Fibroblast of pulmonary artery (primary cell): ENCODE results near the gene MTUS2.

ENCODE experiments used
- DNase-seq: peaks from one replicate; pipeline ENCODE4 v3.0.0-alpha.2; 2010; ENCODE audit warnings: low read depth
- H3K4me3 ChIP-seq: replicated peaks from 2 replicates; pipeline ENCODE4 v1.5.1; 2011; ENCODE audit warnings: low read depth, mild to moderate bottlenecking, control low read depth, low read length, moderate library complexity
- TF ChIP-seq, protein P1 (sequence below): IDR thresholded peaks from 2 replicates; pipeline ENCODE4 v1.5.1; 2011; ENCODE audit warnings: mild to moderate bottlenecking, control low read depth, low read length, inconsistent platforms; ENCODE audit errors: missing control alignments

Gene MTUS2

DNA sequence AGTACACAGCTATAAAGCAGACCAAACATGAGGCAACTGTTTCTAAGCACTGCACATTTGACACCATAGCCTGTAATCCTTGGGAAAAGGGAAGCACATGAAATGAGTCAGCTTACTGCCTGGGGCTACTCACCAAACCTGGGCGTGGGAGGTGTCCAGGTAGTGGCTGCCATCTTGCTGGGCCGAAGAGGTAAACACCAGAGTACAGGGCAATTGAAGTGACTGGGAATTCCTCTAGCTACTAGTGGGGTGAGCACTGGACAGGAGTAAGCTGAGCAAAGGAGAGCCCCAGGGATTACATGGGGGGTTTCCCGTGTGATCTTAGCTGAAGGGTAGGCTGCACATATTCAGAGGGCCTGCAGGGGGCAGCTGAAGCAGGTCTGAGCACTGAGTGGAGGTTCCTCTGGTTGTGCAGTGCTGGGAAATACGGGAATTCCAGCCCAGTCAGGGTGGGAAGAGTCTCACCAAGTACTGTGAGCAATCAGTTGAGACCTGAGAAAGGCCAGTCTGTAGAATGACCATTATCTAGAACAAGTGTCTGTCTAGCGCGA lies 634.9 kb downstream of the MTUS2 start:
- DNase-seq, result no peak
- TF ChIP-seq, protein P1, sequence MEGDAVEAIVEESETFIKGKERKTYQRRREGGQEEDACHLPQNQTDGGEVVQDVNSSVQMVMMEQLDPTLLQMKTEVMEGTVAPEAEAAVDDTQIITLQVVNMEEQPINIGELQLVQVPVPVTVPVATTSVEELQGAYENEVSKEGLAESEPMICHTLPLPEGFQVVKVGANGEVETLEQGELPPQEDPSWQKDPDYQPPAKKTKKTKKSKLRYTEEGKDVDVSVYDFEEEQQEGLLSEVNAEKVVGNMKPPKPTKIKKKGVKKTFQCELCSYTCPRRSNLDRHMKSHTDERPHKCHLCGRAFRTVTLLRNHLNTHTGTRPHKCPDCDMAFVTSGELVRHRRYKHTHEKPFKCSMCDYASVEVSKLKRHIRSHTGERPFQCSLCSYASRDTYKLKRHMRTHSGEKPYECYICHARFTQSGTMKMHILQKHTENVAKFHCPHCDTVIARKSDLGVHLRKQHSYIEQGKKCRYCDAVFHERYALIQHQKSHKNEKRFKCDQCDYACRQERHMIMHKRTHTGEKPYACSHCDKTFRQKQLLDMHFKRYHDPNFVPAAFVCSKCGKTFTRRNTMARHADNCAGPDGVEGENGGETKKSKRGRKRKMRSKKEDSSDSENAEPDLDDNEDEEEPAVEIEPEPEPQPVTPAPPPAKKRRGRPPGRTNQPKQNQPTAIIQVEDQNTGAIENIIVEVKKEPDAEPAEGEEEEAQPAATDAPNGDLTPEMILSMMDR, result peak; percentile 42
- H3K4me3 ChIP-seq, result no peak overlapping the region

DNA sequence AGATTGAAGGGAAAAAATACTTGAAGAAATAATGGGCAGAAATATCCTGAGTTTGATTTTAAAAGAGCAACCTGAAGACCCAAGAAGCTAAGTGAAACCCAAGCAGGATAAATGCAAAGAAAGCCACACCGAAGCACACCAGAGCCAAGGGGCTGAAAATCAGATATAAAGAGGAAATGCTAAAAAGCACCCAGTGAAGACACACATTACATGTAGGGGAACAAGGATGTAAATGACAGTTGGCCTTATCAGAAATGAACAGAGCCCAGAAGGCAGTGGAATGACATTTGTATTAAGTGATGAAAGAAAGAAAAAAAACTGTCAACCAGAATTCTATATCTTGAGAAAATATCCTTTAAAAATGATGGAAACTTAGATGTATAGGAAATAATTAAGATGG lies 636.3 kb downstream of the MTUS2 start:
- no peak for DNase-seq
- TF ChIP-seq, protein P1, result no peak
- H3K4me3 ChIP-seq, result no peak overlapping the region

DNA sequence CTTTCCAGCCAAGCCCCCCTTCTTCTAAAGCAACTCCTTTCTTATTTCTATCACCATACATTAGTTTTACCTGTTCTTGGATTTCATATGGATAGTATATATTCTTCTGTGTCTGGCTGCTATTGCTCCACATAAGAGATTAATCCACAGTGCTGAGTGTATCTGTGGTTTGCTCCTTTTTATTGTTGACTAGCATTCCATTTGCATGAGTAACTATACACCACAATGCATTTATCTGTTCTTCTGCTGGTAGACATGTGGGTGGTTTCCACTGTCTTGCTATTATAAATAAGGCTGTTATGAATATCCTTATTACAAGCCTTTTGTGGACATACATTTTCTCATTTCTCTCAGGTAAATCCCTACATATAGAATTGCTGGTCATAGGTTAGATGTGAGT lies 637.2 kb downstream of the MTUS2 start:
- H3K4me3 ChIP-seq, result no peak overlapping the region
- TF ChIP-seq, protein P1, result no peak
- DNase-seq, result peak; percentile 93

DNA sequence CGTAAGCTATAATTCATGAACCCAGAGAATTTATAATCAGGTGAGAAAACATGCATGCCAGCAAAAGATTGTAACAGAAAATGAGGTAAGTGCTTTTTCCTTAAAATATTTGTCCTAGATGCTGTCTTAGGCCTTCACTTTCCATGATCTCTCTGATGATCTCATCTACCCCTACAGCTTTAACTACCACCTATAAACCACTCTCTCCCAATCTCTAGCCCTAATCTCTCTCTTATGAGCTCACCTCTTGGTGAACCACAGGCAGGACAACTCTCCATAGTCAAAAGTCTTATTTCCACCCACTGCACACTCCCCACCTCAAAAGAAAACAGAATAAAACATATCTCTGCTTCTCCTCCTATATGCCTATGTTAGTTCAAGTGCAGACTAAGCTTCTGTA lies 638.3 kb downstream of the MTUS2 start:
- TF ChIP-seq, protein P1, result no peak
- DNase-seq, result no peak

DNA sequence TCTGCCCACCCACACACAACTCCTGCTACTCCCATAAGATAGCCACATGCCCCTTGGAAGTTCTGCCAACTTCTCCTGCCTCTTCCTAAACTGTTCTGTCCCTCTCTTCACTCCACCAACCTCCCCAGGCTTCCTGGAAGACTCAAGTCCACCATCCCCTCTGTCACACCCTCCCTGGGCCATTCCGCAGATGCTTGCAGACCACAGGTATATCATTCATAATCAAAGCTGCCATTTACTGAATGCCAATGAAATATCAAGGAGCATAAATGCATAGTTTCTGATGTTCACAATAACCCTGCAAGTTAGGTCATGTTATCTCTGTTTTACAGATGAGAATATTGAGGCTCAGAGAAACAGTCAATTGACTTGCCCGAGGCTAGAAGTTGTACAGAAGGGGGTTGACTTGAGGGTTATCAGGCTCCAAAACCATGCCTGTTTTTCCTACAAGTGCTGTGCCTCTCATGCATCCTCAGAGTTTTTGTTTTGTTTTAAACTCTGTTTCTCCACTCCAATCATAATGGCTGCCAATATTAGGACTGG lies 639.7 kb downstream of the MTUS2 start:
- TF ChIP-seq, protein P1, result no peak
- no peak overlapping the region for H3K4me3 ChIP-seq
- no peak for DNase-seq

More for the DNA sequence above, 638.3 kb downstream of the MTUS2 start:
- H3K4me3 ChIP-seq, result no peak overlapping the region

DNA sequence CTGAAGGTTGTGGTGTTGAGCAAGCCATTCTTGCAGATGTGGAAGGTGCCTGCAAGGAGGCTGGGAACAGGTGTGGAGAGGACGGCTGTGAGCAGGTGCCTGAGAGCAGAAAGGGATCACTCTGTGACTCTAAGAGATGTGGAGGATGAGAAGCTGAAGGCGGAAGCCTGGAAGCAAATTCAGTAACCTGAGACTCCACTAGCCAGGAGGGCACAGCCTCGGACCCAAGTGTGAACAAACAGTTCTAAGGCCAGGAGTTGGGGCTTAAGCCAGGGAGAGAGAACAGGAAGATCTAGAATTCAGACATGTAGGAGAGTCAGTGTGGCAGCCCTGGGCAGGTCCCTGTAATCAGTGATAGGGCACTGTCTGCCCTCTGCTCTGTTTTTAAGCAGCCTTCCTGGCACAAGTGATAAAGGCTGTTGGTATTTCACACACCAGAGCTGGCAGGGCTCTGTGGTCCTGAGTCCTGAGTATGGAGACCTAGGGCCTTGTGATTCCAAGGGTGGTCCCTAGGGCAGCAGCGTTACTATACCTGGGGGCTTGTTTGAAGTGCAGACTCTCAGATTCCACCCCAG lies 644.1 kb downstream of the MTUS2 start:
- TF ChIP-seq, protein P1, result no peak
- H3K4me3 ChIP-seq, result no peak overlapping the region

DNA sequence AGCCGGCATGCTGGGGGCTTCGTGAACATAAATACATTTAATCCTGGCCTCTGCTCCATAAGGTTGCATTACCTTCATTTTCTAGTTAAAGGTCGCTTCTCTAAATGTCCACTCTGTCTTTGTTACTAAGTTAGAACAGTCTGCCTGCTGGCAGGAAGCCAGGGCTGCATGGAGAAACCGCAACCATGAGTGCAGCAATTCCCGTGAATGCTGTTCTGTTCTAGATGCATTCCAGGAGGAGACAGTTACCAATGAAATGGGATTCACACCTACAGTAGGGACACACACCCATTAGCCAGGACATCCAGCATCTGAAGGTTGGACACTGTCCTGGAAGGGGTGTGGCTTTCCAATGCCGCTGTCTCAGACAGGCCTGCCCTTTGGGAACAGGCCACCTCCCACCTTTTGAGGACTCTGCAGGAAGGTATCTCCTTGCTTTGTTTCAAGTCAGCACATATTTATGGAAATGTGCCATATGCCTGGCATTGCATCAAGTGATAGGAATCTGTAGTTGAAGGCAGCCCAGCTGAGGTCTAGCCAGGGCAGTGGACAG lies 645.7 kb downstream of the MTUS2 start:
- peak; percentile 68 for DNase-seq
- no peak overlapping the region for H3K4me3 ChIP-seq
- TF ChIP-seq, protein P1, result no peak

More for the DNA sequence above, 644.1 kb downstream of the MTUS2 start:
- no peak for DNase-seq
